C4-2B (cell line): Measurements from ENCODE around the gene GALK2.

Experiments used
- CTCF ChIP-seq: fragments of 450-650 bp; conservative IDR thresholded peaks from 2 replicates; pipeline ENCODE4 v1.5.1; 2017; ENCODE audit warnings: mild to moderate bottlenecking
- ZFX ChIP-seq: fragments of 450-650 bp; IDR thresholded peaks from 2 replicates; pipeline ENCODE4 v1.6.1; 2017

- TF ChIP-seq CTCF, result no peak
- TF ChIP-seq ZFX, result no peak
Measured at GRCh38 chr15:49380912-49381311, 210.9 kb downstream of the GALK2 start.
